HepG2 (cell line): ENCODE results near the gene SAAL1. TPM values are rescaled to one million over a fixed set of nuclear protein-coding genes. Genes with fewer than 3 reads are reported as not detected.

Experiments used
- CREB1 ChIP-seq, 2 experiments: fragments of 450-650 bp in 1 of 2; IDR thresholded peaks; 2 replicates each; pipeline ENCODE4 v1.6.1; 2016 to 2017; ENCODE audit warnings: control low read depth in 1 of 2, mild to moderate bottlenecking in 1 of 2, missing compliant biosample characterization in 1 of 2, missing genetic modification characterization in 1 of 2
- DMAP1 ChIP-seq: IDR thresholded peaks from 2 replicates; pipeline ENCODE4 v1.6.1; 2016
- FOXM1 ChIP-seq: sonication (generic); formaldehyde crosslinking; IDR thresholded peaks from 2 replicates; pipeline ENCODE4 v1.5.0; 2020; ENCODE audit warnings: missing genetic modification reagents
- HMG20B ChIP-seq: conservative IDR thresholded peaks from 2 replicates; pipeline ENCODE4 v1.6.1; 2016; ENCODE audit warnings: missing genetic modification reagents, missing compliant biosample characterization
- KDM4B ChIP-seq: sonication (generic); formaldehyde crosslinking; IDR thresholded peaks from 2 replicates; pipeline ENCODE4 v1.4.0; 2020; ENCODE audit warnings: missing genetic modification reagents
- KLF11 ChIP-seq: IDR thresholded peaks from 2 replicates; pipeline ENCODE4 v1.6.1; 2016; ENCODE audit warnings: missing compliant biosample characterization
- MTA3 ChIP-seq: sonication (generic); formaldehyde crosslinking; IDR thresholded peaks from 2 replicates; pipeline ENCODE4 v1.4.0; 2020; ENCODE audit warnings: missing genetic modification reagents
- ONECUT2 ChIP-seq: sonication (generic); formaldehyde crosslinking; IDR thresholded peaks from 2 replicates; pipeline ENCODE4 v1.4.0; 2020; ENCODE audit warnings: missing genetic modification reagents
- PHF21A ChIP-seq: sonication (generic); formaldehyde crosslinking; IDR thresholded peaks from 2 replicates; pipeline ENCODE4 v1.5.0; 2020; ENCODE audit warnings: mild to moderate bottlenecking, missing genetic modification reagents
- POGK ChIP-seq: sonication (generic); formaldehyde crosslinking; conservative IDR thresholded peaks from 2 replicates; pipeline ENCODE4 v1.8.0; 2022; ENCODE audit warnings: mild to moderate bottlenecking, moderate library complexity, missing genetic modification reagents
- PPARG ChIP-seq: conservative IDR thresholded peaks from 2 replicates; pipeline ENCODE4 v1.6.1; 2016; ENCODE audit warnings: missing biosample characterization, missing genetic modification reagents
- SIN3A ChIP-seq: IDR thresholded peaks from 2 replicates; pipeline ENCODE4 v1.6.1; 2011; ENCODE audit warnings: low read depth, mild to moderate bottlenecking, control low read depth, low read length, borderline replicate concordance
- XRCC5 ChIP-seq: fragments of 200-400 bp; formaldehyde crosslinking; optimal IDR thresholded peaks from 2 replicates; pipeline ENCODE3; 2017; ENCODE audit warnings: mild to moderate bottlenecking, low read length
- ZBTB20 ChIP-seq: sonication (generic); formaldehyde crosslinking; IDR thresholded peaks from 2 replicates; pipeline ENCODE4 v1.8.1; 2023; ENCODE audit warnings: missing genetic modification reagents, low read depth, mild to moderate bottlenecking, borderline replicate concordance
- ZBTB25 ChIP-seq: IDR thresholded peaks from 2 replicates; pipeline ENCODE4 v1.6.1; 2018; ENCODE audit warnings: missing genetic modification reagents
- ZFX ChIP-seq: sonication (generic); formaldehyde crosslinking; IDR thresholded peaks from 2 replicates; pipeline ENCODE4 v1.4.0; 2020; ENCODE audit warnings: mild to moderate bottlenecking, low read depth, missing genetic modification reagents, moderate library complexity
- ZNF138 ChIP-seq: sonication (generic); formaldehyde crosslinking; IDR thresholded peaks from 2 replicates; pipeline ENCODE4 v1.5.0; 2020; ENCODE audit warnings: mild to moderate bottlenecking, low read depth, missing genetic modification reagents
- ZNF180 ChIP-seq: sonication (generic); formaldehyde crosslinking; IDR thresholded peaks from 2 replicates; pipeline ENCODE4 v1.4.0; 2020; ENCODE audit warnings: low read depth, missing genetic modification reagents, borderline replicate concordance
- ZNF264 ChIP-seq: sonication (generic); formaldehyde crosslinking; IDR thresholded peaks from 2 replicates; pipeline ENCODE4 v1.4.0; 2020; ENCODE audit warnings: missing genetic modification reagents
- ZNF275 ChIP-seq: sonication (generic); formaldehyde crosslinking; IDR thresholded peaks from 2 replicates; pipeline ENCODE4 v1.8.0; 2022; ENCODE audit warnings: missing genetic modification reagents, mild to moderate bottlenecking, inconsistent platforms, borderline replicate concordance
- ZNF343 ChIP-seq: sonication (generic); formaldehyde crosslinking; IDR thresholded peaks from 2 replicates; pipeline ENCODE4 v1.4.0; 2020; ENCODE audit warnings: mild to moderate bottlenecking, missing genetic modification reagents
- ZNF44 ChIP-seq: sonication (generic); formaldehyde crosslinking; IDR thresholded peaks from 2 replicates; pipeline ENCODE4 v1.5.1; 2020; ENCODE audit warnings: mild to moderate bottlenecking, missing genetic modification reagents
- ZNF768 ChIP-seq: sonication (generic); formaldehyde crosslinking; IDR thresholded peaks from 2 replicates; pipeline ENCODE4 v1.4.0; 2020; ENCODE audit warnings: missing genetic modification reagents
- ZNF816 ChIP-seq: sonication (generic); formaldehyde crosslinking; IDR thresholded peaks from 2 replicates; pipeline ENCODE4 v1.8.0; 2022; ENCODE audit warnings: missing genetic modification reagents, mild to moderate bottlenecking, borderline replicate concordance
- polyA plus RNA-seq, 8 experiments: library from polyadenylated mRNA; depleted of rRNA in 3 of 8; stranded (reverse) in 7 of 8; unstranded in 1 of 8; fragments of >200 nt; fragmentation: Illumina TruSeq in 4 of 8; extraction: Trizol in 4 of 8; gene quantifications; 2 replicates each; pipeline versions ENCODE4 v1.2.1 to v1.2.3, GENCODE V29; 2011 to 2016; ENCODE audit warnings: low read depth in 4 of 8, missing spikeins in 1 of 8, mixed read lengths in 1 of 8; ENCODE audit not compliant: insufficient read depth in 1 of 8
- total RNA-seq, 5 experiments: library from RNA; depleted of rRNA; stranded (reverse); fragments of >200 nt; fragmentation: Illumina TruSeq; extraction: Trizol; gene quantifications; 2 replicates each; pipeline ENCODE4 v1.2.3, GENCODE V29; 2016; ENCODE audit warnings: low read depth in 1 of 5
- TF ChIP-seq, protein P1 (sequence below): sonication (generic); formaldehyde crosslinking; IDR thresholded peaks from 2 replicates; pipeline ENCODE4 v1.4.0; 2020; ENCODE audit warnings: missing genetic modification reagents

SAAL1 gene
- total and polyA plus RNA-seq, 2 of the 13 experiments (the other 11 are each of a cell fraction or from before 2014, with no cell fraction given): 16.5 to 46.0 TPM

- TF ChIP-seq, protein P1, sequence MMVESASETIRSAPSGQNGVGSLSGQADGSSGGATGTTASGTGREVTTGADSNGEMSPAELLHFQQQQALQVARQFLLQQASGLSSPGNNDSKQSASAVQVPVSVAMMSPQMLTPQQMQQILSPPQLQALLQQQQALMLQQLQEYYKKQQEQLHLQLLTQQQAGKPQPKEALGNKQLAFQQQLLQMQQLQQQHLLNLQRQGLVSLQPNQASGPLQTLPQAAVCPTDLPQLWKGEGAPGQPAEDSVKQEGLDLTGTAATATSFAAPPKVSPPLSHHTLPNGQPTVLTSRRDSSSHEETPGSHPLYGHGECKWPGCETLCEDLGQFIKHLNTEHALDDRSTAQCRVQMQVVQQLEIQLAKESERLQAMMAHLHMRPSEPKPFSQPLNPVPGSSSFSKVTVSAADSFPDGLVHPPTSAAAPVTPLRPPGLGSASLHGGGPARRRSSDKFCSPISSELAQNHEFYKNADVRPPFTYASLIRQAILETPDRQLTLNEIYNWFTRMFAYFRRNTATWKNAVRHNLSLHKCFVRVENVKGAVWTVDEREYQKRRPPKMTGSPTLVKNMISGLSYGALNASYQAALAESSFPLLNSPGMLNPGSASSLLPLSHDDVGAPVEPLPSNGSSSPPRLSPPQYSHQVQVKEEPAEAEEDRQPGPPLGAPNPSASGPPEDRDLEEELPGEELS (CRISPR knock-in tag): peak; percentile 34; the same call in 1 of the 2 replicates
- TF ChIP-seq SIN3A (peak; percentile 86; the same call in 1 of the 2 replicates), ZNF138 (CRISPR knock-in tag) (no peak), KDM4B (peak; percentile 90; the same call in 1 of the 2 replicates), ZNF275 (CRISPR knock-in tag) (no peak; the same call in 1 of the 2 replicates), ZNF44 (CRISPR knock-in tag) (no peak), ZFX (peak; percentile 97), KLF11 (peak; percentile 90), ONECUT2 (CRISPR knock-in tag) (no peak), ZBTB20 (CRISPR knock-in tag) (0 out of 2 replicates have a peak, but pooled peaks have one; percentile 53), PPARG (CRISPR knock-in tag) (0 out of 2 replicates have a peak, but pooled peaks have one; percentile 50), ZNF768 (CRISPR knock-in tag) (peak; percentile 71; the same call in 1 of the 2 replicates), ZNF264 (CRISPR knock-in tag) (0 out of 2 replicates have a peak, but pooled peaks have one; percentile 35), POGK (CRISPR knock-in tag) (peak; percentile 86), HMG20B (CRISPR knock-in tag) (no peak), PHF21A (CRISPR knock-in tag) (peak; percentile 81; the same call in 1 of the 2 replicates), ZNF180 (CRISPR knock-in tag) (no peak), MTA3 (no peak), DMAP1 (peak; percentile 91), ZBTB25 (peak; percentile 75), FOXM1 (CRISPR knock-in tag) (no peak), CREB1 (IDR thresholded peaks at IDR 0.05) (no peak), CREB1 (CRISPR knock-in tag; IDR thresholded peaks at IDR 0.05) (peak; percentile 59; the same call in 1 of the 2 replicates), ZNF343 (0 out of 2 replicates have a peak, but pooled peaks have one; percentile 37), ZNF816 (CRISPR knock-in tag) (no peak), XRCC5 (peak; percentile 92)
Measured at GRCh38 chr11:18105802-18106574, at the start of gene SAAL1 (continued).
